ES-I3 (cell line): ENCODE measurements around the gene ACOXL.
A peak's percentile ranks its signal among the peaks of the same experiment; 100 is the strongest.

ENCODE experiments used
- H3K36me3 ChIP-seq: 2 replicates; pipeline ENCODE4 v1.6.1; 2013; ENCODE audit warnings: mild to moderate bottlenecking, low read length, control low read depth, moderate library complexity; ENCODE audit not compliant: insufficient read depth
- H3K4me1 ChIP-seq: 2 replicates; pipeline ENCODE4 v1.6.1; 2013; ENCODE audit warnings: mild to moderate bottlenecking, control low read depth, low read length; ENCODE audit not compliant: insufficient read depth
- H3K9ac ChIP-seq: 2 replicates; pipeline ENCODE4 v1.6.1; 2013; ENCODE audit warnings: low read depth, mild to moderate bottlenecking, low read length, moderate library complexity
- H3K9me3 ChIP-seq: 2 replicates; pipeline ENCODE4 v1.6.1; 2013; ENCODE audit warnings: mild to moderate bottlenecking, low read length, moderate library complexity; ENCODE audit not compliant: control insufficient read depth, insufficient read depth

ACOXL gene

DNA sequence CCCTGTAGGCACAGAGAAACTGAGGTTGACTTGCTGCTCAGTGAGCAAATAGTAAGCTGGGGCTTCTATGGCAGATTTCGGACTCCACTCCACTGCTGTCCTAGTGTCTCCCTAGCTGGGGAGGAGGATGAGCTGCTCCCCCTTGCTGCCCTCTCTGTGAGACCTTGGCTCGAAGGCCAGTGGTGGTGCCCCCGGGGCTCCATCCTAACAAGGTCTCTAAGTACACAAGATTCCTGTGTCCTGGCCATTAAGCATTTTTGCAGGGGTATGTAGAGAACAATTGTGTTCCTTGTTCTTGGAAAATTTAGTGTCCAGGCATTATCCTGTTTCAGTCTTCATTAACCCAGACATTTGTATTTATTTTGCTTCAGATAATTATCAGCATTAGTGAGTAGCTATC is 367.0 kb downstream of the ACOXL start:
- Histone ChIP-seq H3K9me3 (no peaks in the 10 kb centered on the region), H3K9ac (no peak overlapping the region), H3K4me1 (peaks cover 7% of the 10 kb centered on the region; the same call in 1 of the 2 replicates), H3K36me3 (no peaks in the 10 kb centered on the region)

DNA sequence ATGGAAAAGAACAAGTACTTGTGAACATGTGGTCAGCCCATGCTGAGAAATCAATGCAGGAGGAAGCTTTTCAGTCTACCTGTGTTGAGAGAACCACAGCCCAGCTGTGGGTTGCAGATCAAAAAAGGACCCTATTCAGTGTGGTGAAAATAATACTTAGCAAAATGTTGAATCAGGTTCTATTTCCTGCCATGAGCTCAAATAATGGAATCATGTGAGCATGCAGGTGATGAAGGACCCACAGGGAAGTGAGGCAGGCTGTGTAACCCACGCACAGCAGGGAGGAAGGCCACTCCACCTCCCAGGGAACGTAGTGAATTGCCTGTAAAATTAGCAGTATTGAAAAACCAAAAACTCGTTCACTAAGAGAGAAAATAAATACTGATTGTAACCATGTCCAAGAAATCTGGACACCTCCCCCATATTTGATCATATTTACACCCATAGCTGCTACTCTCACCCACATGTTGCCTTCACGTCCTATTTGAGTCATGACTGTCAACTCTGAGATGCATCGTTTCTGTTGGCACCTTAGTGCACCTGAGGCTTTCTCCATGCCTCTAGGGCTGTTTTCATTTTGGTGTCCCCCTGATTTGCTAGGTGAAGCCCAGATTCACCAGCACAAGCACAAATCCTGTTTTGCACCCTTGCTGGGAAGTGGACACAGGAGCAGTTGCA is 367.9 kb downstream of the ACOXL start:
- H3K4me1 ChIP-seq = peaks cover 7% of the 10 kb centered on the region; the same call in 1 of the 2 replicates
- no peaks in the 10 kb centered on the region for H3K36me3 ChIP-seq
- no peak overlapping the region for H3K9ac ChIP-seq
- no peaks in the 10 kb centered on the region for H3K9me3 ChIP-seq

DNA sequence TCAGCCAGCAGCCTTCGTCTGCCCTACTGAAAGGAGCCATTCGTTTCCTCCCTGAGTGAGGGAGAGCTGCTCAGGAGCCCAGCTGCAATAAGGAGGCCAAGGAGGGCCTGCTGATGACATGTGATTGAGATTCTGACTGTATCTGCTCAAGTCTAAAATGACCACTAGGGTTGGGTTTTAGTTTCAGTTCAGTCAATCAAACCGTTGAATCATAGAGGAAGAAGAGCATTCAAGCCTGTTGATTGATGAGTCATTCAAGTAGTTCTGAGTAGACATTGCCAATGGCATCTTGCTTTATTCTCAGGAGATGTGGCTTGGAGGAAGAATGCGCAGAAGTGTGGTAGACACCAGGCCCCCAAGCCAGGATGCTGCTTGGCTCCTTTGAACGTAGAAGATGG is 368.4 kb downstream of the ACOXL start:
- H3K36me3 ChIP-seq = no peaks in the 10 kb centered on the region
- H3K4me1 ChIP-seq = peaks cover 7% of the 10 kb centered on the region; the same call in 1 of the 2 replicates
- H3K9me3 ChIP-seq = no peaks in the 10 kb centered on the region
- H3K9ac ChIP-seq = no peak overlapping the region

DNA sequence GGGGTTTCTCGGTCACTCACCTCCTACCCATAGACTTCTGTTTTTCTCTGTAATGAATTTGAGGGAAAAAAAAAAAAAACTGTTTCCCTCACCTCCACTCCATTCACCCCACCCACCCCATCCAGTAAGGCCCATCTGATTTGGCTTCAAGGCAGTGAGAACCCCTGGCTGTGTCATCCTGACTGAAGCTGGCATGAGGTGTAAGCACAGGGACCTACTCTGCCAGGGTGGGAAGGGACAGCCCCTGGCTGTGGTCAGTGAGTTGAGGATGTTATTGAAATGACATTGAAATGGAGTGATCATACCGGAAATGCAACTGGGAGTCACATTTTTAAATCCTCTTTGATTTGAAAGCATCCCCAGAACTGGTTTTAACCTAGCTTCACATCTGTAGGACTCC is 369.2 kb downstream of the ACOXL start:
- H3K36me3 ChIP-seq = no peaks in the 10 kb centered on the region
- H3K9me3 ChIP-seq = no peaks in the 10 kb centered on the region
- H3K9ac ChIP-seq = no peak overlapping the region

DNA sequence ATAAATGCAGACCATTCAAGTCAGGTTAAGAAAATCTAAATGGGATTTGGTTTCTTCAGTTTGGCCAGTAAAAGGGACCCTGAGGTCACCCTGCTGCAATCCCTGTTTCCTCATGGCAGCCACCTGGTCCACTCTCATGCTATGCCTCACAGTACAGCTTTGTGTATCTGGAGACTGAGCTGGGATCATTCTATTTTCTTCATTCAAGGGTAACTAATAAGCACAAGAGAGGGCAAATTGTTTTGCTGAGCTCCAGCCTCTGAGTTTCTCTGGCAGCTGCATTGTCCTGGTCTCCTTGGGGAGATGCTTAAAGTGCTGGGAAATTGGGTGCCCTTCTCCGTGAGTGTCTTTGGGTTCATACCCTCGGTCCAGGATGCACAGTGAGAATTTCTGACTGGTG is 369.8 kb downstream of the ACOXL start:
- H3K36me3 ChIP-seq = no peaks in the 10 kb centered on the region
- no peaks in the 10 kb centered on the region for H3K9me3 ChIP-seq
- H3K9ac ChIP-seq = no peak overlapping the region
- peaks cover 7% of the 10 kb centered on the region; the same call in 1 of the 2 replicates for H3K4me1 ChIP-seq

More for the DNA sequence above, 369.2 kb downstream of the ACOXL start:
- peaks cover 7% of the 10 kb centered on the region; the same call in 1 of the 2 replicates for H3K4me1 ChIP-seq

DNA sequence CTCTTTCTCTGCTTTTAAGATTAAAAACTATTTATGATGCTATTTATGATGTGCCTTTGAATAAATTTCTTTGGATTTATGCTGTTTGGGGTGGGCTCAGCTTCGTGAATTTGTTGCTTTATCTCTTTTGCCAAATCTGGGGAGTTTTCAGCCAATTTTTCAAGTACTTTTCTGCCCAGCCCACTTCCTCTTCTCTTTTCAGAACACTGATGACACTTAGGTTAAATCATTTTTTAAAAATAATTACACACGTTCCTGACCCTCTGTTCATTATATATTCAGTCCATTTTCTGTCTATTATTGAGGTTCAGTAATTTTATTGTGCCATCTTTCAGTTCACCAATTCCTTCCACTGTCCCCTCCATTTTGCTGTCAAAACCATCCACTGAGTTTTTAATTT is 373.6 kb downstream of the ACOXL start:
- H3K36me3 ChIP-seq = no peaks in the 10 kb centered on the region
- H3K4me1 ChIP-seq = no peaks in the 10 kb centered on the region
- no peaks in the 10 kb centered on the region for H3K9me3 ChIP-seq
- H3K9ac ChIP-seq = no peak overlapping the region

DNA sequence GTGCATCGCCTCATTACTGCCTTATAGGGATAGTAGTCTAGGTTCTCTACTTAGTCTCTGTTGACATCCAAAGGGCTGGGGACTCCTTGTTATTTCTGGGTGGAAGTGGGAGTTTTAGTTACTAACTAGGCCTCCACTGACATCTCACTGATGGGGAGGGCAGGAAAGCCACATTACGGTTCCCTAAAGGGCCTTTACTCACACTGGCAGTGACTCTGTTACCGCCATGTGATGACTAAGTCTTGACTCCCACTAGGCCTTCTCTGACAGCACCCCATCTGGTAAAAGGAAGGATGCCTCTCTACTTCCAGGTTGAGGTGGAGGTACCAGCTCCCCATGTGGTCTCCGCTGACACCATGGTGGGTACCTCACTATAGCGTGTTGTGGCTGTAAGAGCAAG is 374.3 kb downstream of the ACOXL start:
- H3K9me3 ChIP-seq = no peaks in the 10 kb centered on the region
- H3K36me3 ChIP-seq = no peaks in the 10 kb centered on the region
- no peaks in the 10 kb centered on the region for H3K4me1 ChIP-seq
- H3K9ac ChIP-seq = no peak overlapping the region

DNA sequence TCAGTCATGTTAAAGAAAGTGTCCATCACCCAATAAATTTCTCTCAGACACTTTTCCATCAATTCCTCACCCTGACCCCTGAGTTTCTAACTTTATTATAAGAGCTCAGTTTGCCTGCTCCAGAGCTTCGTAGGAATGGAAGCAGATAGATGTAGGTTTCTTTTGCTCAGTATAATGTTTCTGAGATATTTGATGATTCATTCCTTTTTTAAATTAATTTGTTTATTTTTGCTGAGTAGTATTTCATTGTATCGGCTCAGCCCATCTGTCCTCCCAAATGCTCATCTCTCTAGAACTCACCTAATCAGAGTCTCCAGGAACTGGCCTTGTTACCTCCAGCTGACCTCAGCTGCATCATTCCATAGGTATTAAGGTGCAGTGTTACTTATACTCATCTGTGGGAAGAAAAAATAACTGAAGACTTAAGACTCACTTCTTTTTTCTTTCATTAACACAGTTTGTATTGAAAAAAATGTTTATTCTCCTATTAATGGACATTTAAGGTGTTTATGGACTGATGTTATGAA is 376.4 kb downstream of the ACOXL start:
- Histone ChIP-seq H3K9ac (no peak overlapping the region), H3K4me1 (no peaks in the 10 kb centered on the region), H3K9me3 (no peaks in the 10 kb centered on the region), H3K36me3 (no peaks in the 10 kb centered on the region)

DNA sequence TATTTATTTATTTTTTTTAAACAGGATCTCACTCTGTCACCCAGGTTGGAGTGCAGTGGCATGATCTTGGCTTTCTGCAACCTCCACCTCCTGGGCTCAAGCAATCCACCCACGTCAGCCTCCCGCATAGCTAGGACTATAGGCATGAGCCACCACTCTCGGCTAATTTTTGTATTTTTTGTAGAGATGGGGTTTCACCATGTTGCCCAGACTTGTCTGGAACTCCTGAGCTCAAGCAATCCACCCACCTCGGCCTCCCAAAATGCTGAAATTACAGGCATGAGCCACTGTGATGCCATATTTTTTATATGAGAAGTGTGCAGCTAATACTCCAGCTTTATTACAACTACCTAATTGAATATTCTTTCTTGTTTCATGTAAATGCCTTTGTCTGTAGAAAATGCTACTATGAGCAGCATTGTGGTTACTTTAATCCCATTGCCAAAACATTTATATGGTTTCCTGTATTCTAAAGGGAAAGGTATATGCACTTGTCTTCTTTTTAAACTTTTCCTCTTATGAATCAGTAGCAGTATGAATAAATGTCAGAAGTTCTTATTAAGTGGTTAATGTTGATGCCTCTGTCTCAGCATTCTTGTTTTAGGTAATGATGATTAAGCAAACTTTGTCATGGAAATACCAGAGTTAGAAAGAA is 378.9 kb downstream of the ACOXL start:
- Histone ChIP-seq H3K4me1 (no peaks in the 10 kb centered on the region), H3K36me3 (no peaks in the 10 kb centered on the region), H3K9ac (no peak overlapping the region), H3K9me3 (no peaks in the 10 kb centered on the region)

DNA sequence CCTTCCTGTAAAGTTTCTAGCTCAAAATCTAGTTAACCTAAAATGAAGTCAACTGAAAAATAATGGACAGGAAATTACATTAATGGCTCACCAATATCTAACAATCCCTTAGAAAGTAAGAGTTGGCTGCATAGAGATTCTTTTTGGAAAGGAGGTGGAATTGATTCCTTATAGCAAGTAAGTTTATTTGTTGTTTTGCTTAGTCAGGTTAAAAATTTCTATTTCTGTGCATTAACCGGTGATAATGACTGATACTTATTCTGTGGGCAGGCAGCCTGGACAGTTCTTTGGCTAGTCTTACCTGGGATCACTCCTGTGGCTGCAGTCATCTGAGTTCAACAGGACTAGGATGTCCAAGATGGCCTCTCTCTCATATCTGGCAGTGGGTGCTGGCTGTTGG is 381.5 kb downstream of the ACOXL start:
- H3K36me3 ChIP-seq = no peaks in the 10 kb centered on the region
- H3K9ac ChIP-seq = no peak overlapping the region
- H3K9me3 ChIP-seq = no peaks in the 10 kb centered on the region
- no peaks in the 10 kb centered on the region for H3K4me1 ChIP-seq

DNA sequence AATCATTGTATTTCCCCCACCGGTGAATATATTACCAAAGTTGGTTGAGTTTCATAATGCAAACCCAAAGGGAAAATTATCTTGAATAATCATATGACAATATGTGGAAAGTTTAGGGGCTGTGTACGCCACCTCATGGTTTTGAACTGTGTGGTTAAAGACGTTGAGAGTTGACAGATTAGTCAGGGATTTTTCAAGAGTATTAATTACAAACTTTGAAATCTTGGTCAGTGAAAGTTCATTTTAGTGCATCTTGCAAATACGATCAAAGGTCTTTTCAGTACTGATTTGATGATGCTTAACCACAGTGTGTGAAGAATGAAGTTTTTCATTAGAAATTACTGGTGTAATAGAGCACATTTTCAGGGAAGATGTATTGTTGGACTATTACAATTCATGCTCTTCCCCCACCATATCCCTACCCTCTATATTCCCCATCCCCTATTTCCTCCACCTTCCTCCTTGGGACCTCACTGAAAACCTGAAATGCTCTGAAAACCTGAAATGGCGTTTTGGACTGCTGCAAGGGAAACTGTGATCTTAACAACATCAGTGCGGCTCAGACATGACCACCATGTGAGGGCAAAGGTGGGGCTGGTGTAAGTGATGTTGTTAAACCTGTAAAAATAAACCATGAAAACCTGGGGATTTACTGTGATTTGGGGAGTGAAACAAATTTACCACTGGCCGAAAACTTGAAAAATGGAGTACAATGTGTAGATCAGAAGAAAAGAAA is 383.8 kb downstream of the ACOXL start:
- Histone ChIP-seq H3K4me1 (no peaks in the 10 kb centered on the region), H3K36me3 (no peaks in the 10 kb centered on the region)

DNA sequence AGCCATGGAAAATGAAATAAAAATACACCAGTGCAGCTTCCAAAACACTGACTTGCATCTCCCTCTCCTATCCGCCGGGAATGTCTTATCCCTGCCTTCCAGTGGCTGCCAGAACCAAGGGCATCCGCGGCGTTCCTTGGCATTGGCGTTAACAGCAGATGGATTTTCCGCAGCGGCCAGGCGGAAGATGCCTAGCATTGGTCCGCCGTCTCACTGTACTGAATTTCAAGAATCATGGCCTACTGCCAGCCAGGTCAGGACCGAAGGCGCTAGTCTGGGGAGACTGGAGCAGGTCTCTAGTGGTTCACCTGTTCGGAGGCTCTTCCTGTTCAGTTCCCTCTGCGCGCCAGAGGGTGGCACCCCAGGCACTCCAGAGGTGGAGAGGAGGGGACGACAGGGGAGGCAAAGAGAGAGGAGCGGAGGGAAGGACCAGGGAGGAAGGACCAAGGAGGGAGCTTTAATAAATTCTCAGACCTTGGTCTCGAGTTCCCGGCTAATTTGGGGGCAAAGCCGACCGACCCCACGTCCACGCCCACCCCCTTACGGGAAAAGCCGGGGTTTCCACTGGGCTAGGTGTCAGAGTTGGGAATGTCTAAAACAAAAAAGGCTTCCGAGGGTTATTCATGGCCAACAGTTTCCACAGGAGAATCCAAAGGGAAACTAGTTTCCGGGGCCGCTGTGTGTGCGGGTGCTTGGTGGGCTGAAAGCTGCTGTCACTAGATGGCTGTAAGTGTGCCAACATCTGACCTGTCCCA is 384.6 kb downstream of the ACOXL start:
- H3K4me1 ChIP-seq = no peaks in the 10 kb centered on the region
- H3K9me3 ChIP-seq = no peaks in the 10 kb centered on the region
- H3K9ac ChIP-seq = peak overlapping the region; percentile 67; the same call in 1 of the 2 replicates
- H3K36me3 ChIP-seq = no peaks in the 10 kb centered on the region

More for the DNA sequence above, 383.8 kb downstream of the ACOXL start:
- Histone ChIP-seq H3K9me3 (no peaks in the 10 kb centered on the region), H3K9ac (no peak overlapping the region)

DNA sequence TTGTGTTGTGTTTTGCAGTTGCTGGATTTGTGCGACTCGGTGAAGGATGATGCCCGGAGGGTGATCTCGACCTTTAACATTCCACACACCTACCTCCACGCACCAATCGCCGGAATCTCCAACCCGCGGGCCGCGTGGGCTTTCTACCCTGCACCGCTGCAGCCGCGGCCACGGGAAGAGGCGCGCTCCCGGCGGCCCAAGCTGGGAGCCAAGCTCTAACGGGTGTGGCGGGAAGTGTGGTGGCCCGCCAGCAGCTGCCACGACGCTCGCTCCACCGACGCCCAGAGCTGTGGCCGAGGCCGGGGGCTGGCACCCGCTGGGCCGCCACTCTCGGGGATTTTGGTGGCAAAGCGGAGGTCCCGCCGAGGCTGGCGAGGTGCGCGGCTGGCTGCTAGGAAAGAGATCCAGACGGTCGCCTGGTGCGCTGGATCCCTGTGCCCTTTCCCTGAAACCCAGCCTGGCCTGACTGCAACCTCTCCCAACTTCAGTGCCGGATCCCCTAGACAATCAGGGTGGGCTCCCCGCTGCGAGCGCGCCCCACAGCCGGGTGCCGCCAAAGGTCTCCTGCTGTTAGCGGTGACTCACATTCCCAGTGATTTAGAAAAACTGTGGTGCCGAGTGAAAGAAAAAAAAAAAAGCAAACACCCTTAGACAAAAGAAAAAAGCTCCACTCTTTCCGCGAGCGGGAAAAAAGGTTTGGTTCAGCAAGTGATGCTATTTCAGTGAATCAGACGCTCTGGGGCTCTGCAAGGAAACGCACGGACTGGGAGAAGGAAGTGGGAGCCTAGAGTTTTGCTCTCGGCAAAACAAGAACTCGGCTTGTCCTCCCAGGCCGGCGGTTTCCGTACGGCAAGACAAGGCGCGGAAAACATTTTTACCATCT is 385.5 kb downstream of the ACOXL start:
- H3K9me3 ChIP-seq = no peaks in the 10 kb centered on the region
- peak overlapping the region; percentile 67; the same call in 1 of the 2 replicates for H3K9ac ChIP-seq
- no peaks in the 10 kb centered on the region for H3K4me1 ChIP-seq
- no peaks in the 10 kb centered on the region for H3K36me3 ChIP-seq
